ENCODE data around the gene PGAP1. TPM values are rescaled to one million over a fixed set of nuclear protein-coding genes. Genes with fewer than 3 reads are reported as not detected.

The PGAP1 gene
- total and polyA plus RNA-seq, 2 donors (not counting 1 experiment from before 2014, with no cell fraction given): 0.25 to 21.8 TPM

GRCh38 chr2:196876364-196876763 lies 50.1 kb downstream of the PGAP1 start:
- Histone ChIP-seq H3K79me2 (ENCODE audit: control insufficient read depth, insufficient read depth, low read length) (no peaks in the 10 kb centered on the region), H3K4me1 (ENCODE audit: control insufficient read depth in 2 of 2, insufficient read depth in 2 of 2, low read length in 2 of 2) (no peaks in the 10 kb centered on the region), H3K4me2 (replicated peaks; ENCODE audit: low read depth, low read length, poor library complexity, severe bottlenecking) (no peak overlapping the region), H3K9me3 (ENCODE audit: control extremely low read depth in 1 of 3, control insufficient read depth in 2 of 3, insufficient read depth in 1 of 3, low read length in 2 of 3) (no peaks in the 10 kb centered on the region), H2AFZ (ENCODE audit: insufficient read depth, low read depth, low read length, poor library complexity, severe bottlenecking) (no peak overlapping the region), H3K36me3 (replicated peaks in 1 of 2; ENCODE audit: control extremely low read depth in 1 of 2, control insufficient read depth in 1 of 2, extremely low read depth in 1 of 2, insufficient read depth in 2 of 2, low read length in 1 of 2) (no peaks in the 10 kb centered on the region), H3K9ac (ENCODE audit: low read length) (no peak overlapping the region), H3K4me3 (ENCODE audit: control extremely low read depth in 1 of 5, extremely low read depth in 1 of 5, insufficient read depth in 1 of 5, low read depth in 2 of 5, low read length in 4 of 5) (no peak overlapping the region), H3K27ac (ENCODE audit: low read length in 2 of 2) (no peak overlapping the region), H4K20me1 (ENCODE audit: control insufficient read depth, insufficient read depth, low read length, poor library complexity, severe bottlenecking) (no peaks in the 10 kb centered on the region), H3K27me3 (replicated peaks in 1 of 4; ENCODE audit: control extremely low read depth in 1 of 4, control insufficient read depth in 3 of 4, insufficient read depth in 4 of 4, low read length in 3 of 4) (no peaks in the 10 kb centered on the region)
- ATAC-seq (ENCODE audit: low read depth) (no peak), DNase-seq (no peak)
- no peak overlapping the region for H3K4me3 Mint-ChIP-seq
- H3K9me3 Mint-ChIP-seq (ENCODE audit: insufficient read depth): peaks cover 2% of the 10 kb centered on the region
- CTCF ChIA-PET: no interaction called here
- H3K4me1 Mint-ChIP-seq: no peaks in the 10 kb centered on the region
- H3K27ac Mint-ChIP-seq: no peak overlapping the region
- WGBS (ENCODE audit: insufficient coverage): no CpG with 5 or more reads among the region's 1 CpG
- intact Hi-C loops (cut with micrococcal nuclease): no loop called here
- H3K27me3 Mint-ChIP-seq: no peaks in the 10 kb centered on the region
- TF ChIP-seq EZH2 (IDR thresholded peaks at IDR 0.05; ENCODE audit: borderline replicate concordance, insufficient read depth, low read depth, low read length, poor library complexity, severe bottlenecking) (no peak), CTCF (IDR thresholded peaks at IDR 0.05) (no peak)
- POLR2A ChIA-PET: no interaction called here

GRCh38 chr2:196875414-196875813 lies 51.1 kb downstream of the PGAP1 start:
- no CpG with 5 or more reads among the region's 1 CpG for WGBS (ENCODE audit: insufficient coverage)
- Mint-ChIP-seq H3K27me3 (no peaks in the 10 kb centered on the region), H3K4me1 (no peaks in the 10 kb centered on the region), H3K27ac (no peak overlapping the region), H3K4me3 (no peak overlapping the region), H3K9me3 (ENCODE audit: insufficient read depth) (no peaks in the 10 kb centered on the region)
- no peak overlapping the region for H2AFZ ChIP-seq (ENCODE audit: insufficient read depth, low read depth, low read length, poor library complexity, severe bottlenecking)
- TF ChIP-seq CTCF (IDR thresholded peaks at IDR 0.05): no peak
- TF ChIP-seq EZH2 (IDR thresholded peaks at IDR 0.05; ENCODE audit: borderline replicate concordance, insufficient read depth, low read depth, low read length, poor library complexity, severe bottlenecking): no peak
- no peaks in the 10 kb centered on the region for H3K79me2 ChIP-seq (ENCODE audit: control insufficient read depth, insufficient read depth, low read length)
- DNase-seq (no peak), ATAC-seq (ENCODE audit: low read depth) (no peak)
- intact Hi-C loops (cut with micrococcal nuclease): no loop called here
- no peaks in the 10 kb centered on the region for H3K27me3 ChIP-seq (replicated peaks in 1 of 4; ENCODE audit: control extremely low read depth in 1 of 4, control insufficient read depth in 3 of 4, insufficient read depth in 4 of 4, low read length in 3 of 4)
- ChIA-PET POLR2A (no interaction called here), CTCF (no interaction called here)
- H3K9me3 ChIP-seq (ENCODE audit: control extremely low read depth in 1 of 3, control insufficient read depth in 2 of 3, insufficient read depth in 1 of 3, low read length in 2 of 3): no peaks in the 10 kb centered on the region
- H3K4me2 ChIP-seq (replicated peaks; ENCODE audit: low read depth, low read length, poor library complexity, severe bottlenecking): no peak overlapping the region
- H3K36me3 ChIP-seq (replicated peaks in 1 of 2; ENCODE audit: control extremely low read depth in 1 of 2, control insufficient read depth in 1 of 2, extremely low read depth in 1 of 2, insufficient read depth in 2 of 2, low read length in 1 of 2): no peaks in the 10 kb centered on the region
- no peaks in the 10 kb centered on the region for H4K20me1 ChIP-seq (ENCODE audit: control insufficient read depth, insufficient read depth, low read length, poor library complexity, severe bottlenecking)
- no peak overlapping the region for H3K9ac ChIP-seq (ENCODE audit: low read length)
- H3K4me3 ChIP-seq (ENCODE audit: control extremely low read depth in 1 of 5, extremely low read depth in 1 of 5, insufficient read depth in 1 of 5, low read depth in 2 of 5, low read length in 4 of 5): no peak overlapping the region
- no peaks in the 10 kb centered on the region for H3K4me1 ChIP-seq (ENCODE audit: control insufficient read depth in 2 of 2, insufficient read depth in 2 of 2, low read length in 2 of 2)
- H3K27ac ChIP-seq (ENCODE audit: low read length in 2 of 2): no peak overlapping the region
